ENCODE results near the gene VOPP1.

The VOPP1 gene

DNA sequence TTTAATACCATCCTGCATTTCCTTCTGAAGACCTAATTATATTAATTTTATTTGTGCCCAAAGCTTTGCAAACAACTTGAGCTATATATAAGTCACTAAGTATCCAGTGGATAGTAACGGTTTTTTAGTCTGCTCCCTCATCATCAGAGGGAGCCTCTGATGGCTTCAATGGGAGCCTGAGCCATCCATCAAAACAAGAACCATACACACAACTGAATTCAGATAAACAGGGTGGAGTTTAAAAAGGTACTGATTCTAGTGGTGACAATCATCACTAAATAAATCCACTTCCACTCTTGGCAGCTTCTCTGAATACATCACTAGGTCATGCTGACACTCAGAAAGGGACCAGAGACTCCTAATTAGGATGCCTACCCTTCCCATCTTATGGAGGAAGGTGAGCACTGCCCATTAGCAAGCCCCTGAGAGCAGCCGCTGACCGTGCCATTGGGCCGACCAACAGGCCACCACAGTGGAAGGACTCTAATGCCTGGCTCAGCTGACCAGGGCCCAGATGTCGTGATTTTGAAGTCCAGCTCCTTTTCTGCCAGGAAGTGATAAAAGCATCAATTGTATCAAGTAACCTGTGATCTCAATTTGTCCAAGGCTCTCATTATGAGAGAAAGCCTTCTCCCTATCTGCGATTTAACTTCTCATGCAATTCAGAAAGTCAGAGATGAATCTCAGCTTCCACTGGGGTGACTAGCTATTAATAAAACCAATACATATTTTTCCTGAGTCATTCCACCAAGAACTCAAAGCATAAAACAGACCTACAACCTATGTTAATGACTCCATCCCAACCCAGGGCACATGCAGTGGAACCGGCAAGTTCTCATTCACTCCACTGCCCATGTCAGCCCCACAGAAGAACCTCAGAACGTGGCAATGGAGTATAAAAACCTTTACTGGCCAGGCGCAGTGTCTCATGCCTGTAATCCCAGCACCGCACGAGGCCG, 13.1 kb downstream of the VOPP1 start:
- H3K4me3 ChIP-seq (ENCODE audit: low read length): no peak overlapping the region
- no peak for DNase-seq (ENCODE audit: low read depth, low spot score)

DNA sequence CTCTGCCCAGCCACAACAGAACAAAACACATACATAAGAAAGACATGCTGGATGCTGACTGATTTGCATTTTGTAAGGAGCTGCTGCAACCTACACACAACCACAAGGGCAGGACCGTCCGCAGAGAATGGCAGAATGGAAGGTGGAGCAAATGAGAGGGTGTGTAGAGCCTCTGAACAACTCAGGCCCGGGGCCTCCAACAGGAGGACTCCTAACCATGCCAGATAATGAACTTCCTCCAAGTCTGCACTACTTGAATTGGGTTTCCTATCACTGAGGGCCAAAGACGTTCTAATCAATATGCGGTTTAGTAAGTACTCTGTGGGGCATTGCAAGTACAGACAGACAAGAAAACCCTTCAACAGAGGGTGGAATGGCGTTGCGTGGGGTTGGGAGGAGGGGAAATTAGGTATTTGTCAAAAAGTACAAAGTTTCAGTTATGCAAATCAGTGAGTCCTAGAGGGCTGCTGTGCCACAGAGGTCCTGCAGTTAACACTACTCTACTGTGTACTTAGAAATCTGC, 14.6 kb downstream of the VOPP1 start:
- no peak overlapping the region for H3K4me3 ChIP-seq (ENCODE audit: low read length)
- no peak for DNase-seq (ENCODE audit: low read depth, low spot score)

DNA sequence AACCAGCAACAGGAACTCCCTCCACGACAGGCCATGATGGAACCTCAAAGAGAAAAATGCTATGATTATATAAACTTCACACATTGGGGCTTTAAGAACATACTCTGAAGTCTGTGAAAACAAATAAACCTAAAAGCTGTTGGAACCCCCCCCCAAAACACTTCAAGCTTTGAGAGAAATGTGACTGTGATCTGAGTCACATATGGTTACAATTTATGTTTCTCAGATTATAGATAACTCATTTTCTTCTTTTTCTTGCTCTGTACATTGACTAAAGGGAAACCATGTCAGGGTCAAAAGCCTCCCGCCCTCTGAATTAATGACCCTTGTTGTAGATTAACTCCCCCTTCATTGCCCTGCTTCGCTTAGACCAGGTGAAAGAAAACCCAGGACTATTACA, 15.8 kb downstream of the VOPP1 start:
- no peak overlapping the region for H3K4me3 ChIP-seq (ENCODE audit: low read length)
- no peak for DNase-seq (ENCODE audit: low read depth, low spot score)

DNA sequence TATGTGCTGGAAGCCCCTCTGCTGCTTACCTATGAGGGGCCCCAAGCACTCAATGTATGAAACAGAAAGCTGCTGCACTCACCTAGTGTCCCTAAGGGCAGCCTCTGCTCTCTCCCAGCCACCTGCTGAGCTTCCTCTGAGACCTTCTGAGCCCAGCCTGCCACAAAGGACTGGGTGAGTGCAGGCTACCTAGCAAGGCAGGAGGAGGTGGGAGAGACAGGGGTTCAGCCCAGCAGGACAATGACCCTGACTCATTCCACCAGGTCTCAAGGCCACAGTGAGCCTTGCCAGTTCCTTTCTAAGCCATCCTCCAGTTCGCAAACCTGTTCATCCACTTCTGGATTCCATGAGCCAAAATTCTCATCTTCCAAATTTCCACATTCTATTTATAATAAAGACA, 16.3 kb downstream of the VOPP1 start:
- no peak for DNase-seq (ENCODE audit: low read depth, low spot score)

DNA sequence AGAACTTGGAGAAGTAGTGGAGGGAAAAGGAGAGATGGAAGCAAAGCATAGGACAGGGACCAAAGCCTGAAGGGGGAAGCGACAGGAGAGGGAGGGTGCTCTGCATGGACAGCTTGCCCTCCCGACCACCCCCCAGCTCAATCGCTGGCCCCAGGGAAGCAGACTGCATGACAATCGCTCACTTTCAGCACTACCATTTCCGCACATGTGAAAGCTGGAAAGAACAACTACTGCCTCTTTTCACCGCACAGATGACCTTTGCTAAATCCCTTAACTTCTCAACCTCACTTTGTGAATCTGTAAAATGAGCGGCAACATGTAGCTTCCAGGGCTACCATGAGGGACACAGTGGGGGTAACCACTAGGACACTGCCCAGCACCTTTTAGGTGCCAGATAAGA, 17.1 kb downstream of the VOPP1 start:
- no peak overlapping the region for H3K4me3 ChIP-seq (ENCODE audit: low read length)

More for the DNA sequence above, 16.3 kb downstream of the VOPP1 start:
- H3K4me3 ChIP-seq (ENCODE audit: low read length): no peak overlapping the region

DNA sequence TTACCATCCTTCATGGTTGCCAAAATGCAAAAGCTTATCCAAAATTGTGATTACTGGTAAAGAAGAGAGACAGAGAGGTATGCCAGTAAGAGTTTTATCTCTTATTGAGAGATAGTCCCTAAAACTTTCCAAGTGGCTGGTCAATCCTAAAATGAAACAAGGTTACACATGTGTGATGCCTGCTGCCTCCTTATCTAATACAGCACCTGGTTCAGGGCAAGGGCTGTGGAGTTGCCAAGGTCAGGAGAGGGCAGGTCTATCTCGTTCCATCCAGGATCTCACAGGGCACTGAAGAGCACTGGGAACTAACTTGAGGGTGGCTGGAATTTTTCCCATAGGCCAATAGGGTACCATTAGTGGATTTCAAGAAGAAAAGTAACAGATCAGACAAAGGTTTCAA, 18.3 kb downstream of the VOPP1 start:
- no peak for DNase-seq (ENCODE audit: low read depth, low spot score)
- H3K4me3 ChIP-seq (ENCODE audit: low read length): no peak overlapping the region

More for the DNA sequence above, 17.1 kb downstream of the VOPP1 start:
- DNase-seq (ENCODE audit: low read depth, low spot score): no peak

DNA sequence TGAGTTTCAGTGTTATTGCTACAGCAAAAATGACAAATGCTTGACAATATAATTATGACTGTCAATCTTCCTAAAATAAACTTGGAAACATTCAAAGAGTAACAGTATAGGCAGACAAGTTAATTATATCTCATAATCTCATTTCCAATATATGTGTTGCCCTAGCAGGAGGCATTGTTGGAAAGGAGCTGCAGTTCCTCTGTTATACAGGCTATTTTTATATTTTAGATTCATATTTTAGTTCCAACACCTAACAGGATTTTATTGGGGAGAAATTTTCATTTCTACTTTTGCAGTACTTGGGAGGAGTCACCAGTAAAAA, 19.3 kb downstream of the VOPP1 start:
- no peak overlapping the region for H3K4me3 ChIP-seq (ENCODE audit: low read length)
- DNase-seq (ENCODE audit: low read depth, low spot score): no peak

DNA sequence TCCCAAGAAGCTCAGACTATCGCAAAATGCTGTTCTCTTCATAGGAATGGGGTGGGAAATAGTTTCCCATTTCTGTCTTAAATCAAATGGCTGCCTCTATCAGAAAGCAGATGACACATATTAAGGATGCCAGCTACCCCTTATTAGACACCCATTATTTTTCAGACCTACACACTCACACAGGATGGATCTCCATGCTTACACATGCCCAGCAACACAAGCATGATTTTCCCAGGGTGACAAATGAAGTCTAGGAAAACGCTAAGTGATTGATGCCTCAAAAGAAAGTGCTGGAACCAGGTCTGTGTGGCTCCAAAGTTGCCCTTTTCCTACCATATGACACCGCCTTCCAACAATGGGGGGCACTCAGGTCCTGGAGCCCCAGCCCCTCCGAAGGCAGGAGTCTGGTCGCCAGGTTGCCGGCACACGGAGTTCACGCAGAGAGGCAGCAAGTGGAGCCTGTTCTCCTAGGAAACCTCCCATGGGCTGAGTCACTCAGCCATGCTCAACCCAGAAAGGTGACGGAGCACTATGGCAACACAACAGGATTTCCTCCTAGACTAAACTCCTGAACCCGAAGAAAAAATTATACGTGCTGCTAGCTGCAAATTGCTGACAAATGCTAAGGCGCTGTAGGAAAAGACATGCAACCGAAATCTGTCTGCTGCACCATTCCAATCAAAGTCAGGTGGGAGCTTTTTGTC, 19.8 kb downstream of the VOPP1 start:
- no peak overlapping the region for H3K4me3 ChIP-seq (ENCODE audit: low read length)
- no peak for DNase-seq (ENCODE audit: low read depth, low spot score)

DNA sequence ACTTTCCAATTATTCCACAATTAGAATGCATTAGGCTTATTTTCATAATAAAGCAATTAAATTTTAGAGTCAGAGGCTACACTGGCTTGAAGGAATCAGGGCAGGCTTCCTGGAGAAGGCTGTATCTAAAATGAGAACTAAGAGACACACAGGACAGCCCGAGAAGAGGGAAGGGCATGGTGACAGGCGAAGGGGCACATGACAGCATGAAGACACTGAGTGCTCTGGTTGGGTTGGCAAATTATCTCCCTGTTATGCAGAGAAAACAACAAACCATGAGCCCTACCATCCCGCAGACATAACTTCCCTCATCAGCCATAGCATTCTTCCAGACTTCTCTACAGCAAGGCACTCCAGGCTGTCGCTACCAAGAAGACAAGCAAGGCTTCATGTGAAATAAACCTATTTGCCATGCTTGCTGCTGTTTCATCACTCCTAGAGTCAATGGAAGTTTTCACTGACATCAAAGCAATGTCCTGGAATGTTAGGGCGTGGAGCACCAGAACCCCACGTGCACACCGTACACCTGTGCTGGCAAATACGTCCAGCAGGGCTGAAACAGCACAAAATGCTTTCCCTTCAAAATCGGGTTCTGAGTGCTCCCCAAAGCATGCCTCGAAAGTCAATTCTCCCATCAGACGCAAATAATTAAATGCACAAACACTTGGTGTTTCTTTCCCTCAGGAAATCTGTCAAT, 21.3 kb downstream of the VOPP1 start:
- H3K4me3 ChIP-seq (ENCODE audit: low read length): no peak overlapping the region
- DNase-seq (ENCODE audit: low read depth, low spot score): no peak

DNA sequence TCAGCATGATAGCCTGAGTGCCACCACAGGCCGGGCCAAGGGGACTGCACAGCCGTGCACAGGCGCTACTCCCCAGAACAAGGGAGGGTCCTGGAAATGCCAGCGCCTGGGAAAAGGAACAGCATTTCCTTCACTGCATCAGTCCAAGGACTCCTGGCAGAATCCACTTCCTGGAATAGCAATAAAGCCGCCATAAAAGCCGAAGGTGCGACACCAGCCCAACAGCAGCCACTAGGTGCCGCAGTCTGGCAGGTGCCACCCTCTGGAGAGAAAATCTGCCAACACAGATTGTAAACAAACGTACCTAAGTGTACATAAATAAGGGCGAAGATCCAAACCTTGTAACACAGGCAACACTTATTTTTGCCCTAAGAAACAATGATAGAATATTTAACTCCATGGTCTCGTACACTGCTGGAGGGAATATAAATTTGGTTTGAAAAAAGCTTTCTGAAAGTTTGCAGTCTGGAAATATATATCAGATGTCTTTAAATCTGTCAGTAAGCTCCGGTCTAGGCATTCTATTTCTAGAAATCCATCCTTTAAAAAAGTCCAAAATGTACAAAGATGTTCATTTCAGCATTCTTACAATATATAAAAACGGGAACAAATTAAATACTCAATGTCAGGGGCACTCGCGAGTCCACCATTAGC, 22.2 kb downstream of the VOPP1 start:
- H3K4me3 ChIP-seq (ENCODE audit: low read length): no peak overlapping the region

DNA sequence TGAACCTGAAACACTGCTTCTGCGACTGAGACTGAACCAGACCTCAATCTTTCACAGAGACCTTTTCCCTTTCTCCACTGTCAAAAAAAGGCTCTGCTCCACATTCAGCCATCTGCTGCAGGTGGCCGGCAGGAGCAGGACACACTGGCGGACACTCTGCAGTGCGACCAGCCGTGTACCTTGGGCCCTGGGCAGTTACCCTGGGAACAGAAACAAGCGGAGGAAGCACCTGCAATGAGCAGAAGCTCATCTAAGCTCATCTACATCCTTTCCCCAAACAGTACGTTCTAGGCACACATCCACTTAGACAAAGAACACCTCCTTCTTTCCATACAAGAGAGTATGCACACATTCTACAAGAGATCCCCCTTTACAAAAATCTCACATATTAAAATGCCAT, 22.8 kb downstream of the VOPP1 start:
- no peak overlapping the region for H3K4me3 ChIP-seq (ENCODE audit: low read length)
- no peak for DNase-seq (ENCODE audit: low read depth, low spot score)

More for the DNA sequence above, 22.2 kb downstream of the VOPP1 start:
- no peak for DNase-seq (ENCODE audit: low read depth, low spot score)

DNA sequence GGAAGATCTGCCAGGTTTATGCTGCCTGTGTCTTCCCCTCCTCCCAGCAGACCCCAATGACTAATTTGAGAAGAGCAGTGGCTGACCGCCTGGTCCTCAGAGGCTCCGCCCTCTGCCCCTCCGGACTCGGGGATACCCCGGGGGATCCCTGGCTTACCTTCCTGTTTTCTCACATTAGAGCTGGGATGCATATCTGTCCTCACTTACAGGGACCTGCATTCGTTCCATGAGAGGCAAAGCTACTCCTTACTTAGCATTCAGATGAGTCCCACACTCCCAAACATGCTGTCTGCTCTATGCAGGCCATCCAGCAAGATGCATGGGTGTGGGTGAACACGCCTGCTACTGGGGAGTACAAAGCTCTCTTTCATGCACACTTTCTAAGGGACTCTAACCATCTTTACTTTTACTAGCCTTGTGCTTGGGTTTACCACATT, 24.0 kb downstream of the VOPP1 start:
- no peak for DNase-seq (ENCODE audit: low read depth, low spot score)
- no peak overlapping the region for H3K4me3 ChIP-seq (ENCODE audit: low read length)

DNA sequence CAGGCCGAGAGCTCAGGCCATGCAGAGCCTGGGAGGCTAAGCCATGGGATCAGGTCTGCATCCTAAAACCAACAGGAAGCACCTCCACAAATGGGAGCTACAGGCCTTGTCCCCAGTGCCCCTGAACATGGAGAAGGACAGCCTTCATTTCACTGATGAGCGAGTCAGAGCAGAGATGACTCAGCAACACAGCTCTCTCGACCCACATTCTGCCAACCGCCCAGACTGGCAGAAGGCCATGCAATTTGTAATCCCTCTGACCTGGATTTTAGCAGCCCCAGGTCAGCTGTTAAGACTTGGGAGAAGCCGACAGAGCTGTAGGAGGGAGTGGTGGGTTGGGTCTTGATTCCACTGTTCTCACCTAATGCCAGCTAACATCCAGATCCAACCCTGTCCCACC, 25.5 kb downstream of the VOPP1 start:
- DNase-seq (ENCODE audit: low read depth, low spot score): no peak
- no peak overlapping the region for H3K4me3 ChIP-seq (ENCODE audit: low read length)

DNA sequence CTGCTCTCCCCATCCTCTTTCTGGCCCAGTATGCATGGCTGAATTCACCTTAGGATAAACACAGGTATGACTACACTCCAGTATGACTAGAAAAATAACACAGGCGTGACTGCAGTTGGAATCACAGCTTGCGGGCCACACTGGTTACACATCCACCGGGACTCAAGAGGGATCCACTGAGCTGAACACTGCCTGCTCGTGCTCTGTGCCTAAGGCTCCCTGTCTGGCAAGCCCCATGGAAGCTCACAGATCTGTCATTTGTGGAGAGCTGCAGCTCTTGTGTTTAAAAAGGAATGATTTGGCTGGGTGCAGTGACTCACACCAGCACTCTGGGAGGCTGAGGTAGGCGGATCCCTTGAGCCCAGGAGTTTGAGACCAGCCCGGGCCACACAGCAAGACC, 26.8 kb downstream of the VOPP1 start:
- no peak for DNase-seq (ENCODE audit: low read depth, low spot score)

DNA sequence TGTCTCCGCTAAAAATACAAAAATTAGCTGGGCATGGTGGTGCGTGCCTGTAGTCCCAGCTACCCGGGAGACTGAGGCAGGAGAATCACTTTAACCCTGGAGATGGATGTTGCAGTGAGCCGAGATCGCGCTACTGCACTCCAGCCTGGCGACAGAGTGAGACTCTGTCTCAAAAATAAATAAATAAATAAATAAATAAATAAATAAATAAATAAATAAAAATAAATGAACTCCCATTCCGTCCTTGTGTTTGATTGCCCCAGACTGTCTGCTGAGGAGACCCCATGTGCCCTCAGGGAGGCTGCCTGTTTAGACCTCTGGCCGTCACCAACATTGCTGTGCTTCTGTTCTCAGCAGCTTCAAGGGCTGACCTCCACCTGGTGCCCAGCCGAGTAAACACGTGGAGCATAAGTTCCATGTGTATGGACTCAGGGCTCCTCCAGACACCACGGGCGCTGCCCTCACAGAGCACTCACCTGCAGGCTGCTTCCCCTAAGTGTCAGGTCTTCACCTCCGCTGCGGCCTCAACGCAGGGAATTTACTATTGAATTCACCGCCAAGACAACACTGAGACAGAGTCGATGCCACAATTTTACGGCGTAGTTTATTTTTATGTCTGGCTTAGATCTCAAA, 32.0 kb downstream of the VOPP1 start:
- no peak for DNase-seq (ENCODE audit: low read depth, low spot score)
- no peak overlapping the region for H3K4me3 ChIP-seq (ENCODE audit: low read length)

More for the DNA sequence above, 26.8 kb downstream of the VOPP1 start:
- no peak overlapping the region for H3K4me3 ChIP-seq (ENCODE audit: low read length)

DNA sequence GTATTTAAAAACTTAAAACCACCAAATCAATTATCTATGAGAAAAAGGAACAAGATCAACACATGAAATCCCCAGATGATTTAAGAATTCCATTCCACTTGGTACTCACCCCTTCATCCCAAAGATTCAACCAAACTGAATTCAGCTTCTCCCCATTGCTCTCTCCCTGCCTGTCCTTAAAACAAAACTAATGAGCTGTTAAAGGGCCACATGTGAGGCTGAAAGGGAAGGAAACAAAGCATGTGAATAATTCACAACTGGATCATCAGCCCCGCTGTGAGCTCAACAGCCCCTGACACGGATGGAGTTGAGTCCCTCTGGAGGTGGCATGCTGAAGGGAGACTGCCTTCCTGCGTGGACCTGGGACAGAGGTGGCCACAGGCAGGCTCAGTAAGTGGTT, 32.9 kb downstream of the VOPP1 start:
- no peak overlapping the region for H3K4me3 ChIP-seq (ENCODE audit: low read length)
- DNase-seq (ENCODE audit: low read depth, low spot score): no peak

DNA sequence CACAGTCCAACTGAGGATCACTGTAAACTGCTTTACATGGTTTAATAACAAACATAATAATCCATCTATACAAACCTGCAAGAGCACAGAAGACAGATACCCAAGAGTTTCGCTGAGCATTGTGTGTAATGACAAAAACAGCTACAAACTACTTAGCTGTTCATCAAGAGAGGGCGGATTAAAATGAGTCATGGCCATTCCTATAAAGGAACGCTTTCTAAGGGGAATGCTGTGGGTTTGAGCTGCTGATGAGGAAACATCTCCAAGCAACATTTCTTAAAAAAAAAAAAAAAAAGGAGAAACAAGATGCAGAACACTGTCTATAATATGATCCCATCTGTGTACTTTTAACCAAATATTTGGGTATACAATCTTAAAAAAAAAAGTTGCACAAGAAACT, 33.8 kb downstream of the VOPP1 start:
- no peak for DNase-seq (ENCODE audit: low read depth, low spot score)
- no peak overlapping the region for H3K4me3 ChIP-seq (ENCODE audit: low read length)

DNA sequence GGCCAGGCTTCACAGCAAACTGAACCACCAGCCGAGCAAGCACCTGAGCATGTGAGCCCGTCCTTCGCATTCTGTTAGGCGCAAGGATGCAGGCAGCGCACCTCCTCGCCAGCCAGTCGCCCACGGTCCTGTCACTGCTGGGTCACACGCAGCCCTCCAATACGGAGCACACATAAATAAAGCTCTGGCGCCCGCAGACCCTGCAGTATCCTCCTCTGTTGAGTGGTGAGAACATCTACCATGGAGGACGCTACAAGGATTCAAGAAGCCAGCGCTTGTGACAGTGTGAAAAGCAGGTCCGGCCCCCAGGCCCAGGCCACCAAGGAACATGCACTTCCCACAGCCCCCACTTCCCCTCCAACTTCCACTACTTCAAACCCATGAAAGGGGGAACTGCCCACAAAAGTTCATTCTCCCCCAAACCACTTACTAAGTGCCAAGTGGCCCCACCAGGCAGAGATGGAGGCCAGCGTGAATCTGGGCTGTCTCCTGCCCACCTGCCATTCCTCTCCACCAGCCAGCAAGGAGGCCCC, 34.8 kb downstream of the VOPP1 start:
- H3K4me3 ChIP-seq (ENCODE audit: low read length): no peak overlapping the region
- no peak for DNase-seq (ENCODE audit: low read depth, low spot score)
